Germinal center (tissue), 1 donor: Measurements from ENCODE around the gene MARF1.
A peak's percentile ranks its signal among the peaks of the same experiment; 100 is the strongest.
"Not testable (repeated sequence)": the region's sequence is repeated elsewhere in the genome, so short reads cannot be mapped to it uniquely, and the experiment has no call there.

Experiments
- DNase-seq: peaks from one replicate; pipeline ENCODE4 v3.0.0; 2012; ENCODE audit warnings: mixed read lengths, low spot score

Gene MARF1, protein sequence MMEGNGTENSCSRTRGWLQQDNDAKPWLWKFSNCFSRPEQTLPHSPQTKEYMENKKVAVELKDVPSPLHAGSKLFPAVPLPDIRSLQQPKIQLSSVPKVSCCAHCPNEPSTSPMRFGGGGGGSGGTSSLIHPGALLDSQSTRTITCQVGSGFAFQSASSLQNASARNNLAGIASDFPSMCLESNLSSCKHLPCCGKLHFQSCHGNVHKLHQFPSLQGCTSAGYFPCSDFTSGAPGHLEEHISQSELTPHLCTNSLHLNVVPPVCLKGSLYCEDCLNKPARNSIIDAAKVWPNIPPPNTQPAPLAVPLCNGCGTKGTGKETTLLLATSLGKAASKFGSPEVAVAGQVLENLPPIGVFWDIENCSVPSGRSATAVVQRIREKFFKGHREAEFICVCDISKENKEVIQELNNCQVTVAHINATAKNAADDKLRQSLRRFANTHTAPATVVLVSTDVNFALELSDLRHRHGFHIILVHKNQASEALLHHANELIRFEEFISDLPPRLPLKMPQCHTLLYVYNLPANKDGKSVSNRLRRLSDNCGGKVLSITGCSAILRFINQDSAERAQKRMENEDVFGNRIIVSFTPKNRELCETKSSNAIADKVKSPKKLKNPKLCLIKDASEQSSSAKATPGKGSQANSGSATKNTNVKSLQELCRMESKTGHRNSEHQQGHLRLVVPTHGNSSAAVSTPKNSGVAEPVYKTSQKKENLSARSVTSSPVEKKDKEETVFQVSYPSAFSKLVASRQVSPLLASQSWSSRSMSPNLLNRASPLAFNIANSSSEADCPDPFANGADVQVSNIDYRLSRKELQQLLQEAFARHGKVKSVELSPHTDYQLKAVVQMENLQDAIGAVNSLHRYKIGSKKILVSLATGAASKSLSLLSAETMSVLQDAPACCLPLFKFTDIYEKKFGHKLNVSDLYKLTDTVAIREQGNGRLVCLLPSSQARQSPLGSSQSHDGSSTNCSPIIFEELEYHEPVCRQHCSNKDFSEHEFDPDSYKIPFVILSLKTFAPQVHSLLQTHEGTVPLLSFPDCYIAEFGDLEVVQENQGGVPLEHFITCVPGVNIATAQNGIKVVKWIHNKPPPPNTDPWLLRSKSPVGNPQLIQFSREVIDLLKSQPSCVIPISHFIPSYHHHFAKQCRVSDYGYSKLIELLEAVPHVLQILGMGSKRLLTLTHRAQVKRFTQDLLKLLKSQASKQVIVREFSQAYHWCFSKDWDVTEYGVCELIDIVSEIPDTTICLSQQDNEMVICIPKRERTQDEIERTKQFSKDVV (N-terminal part only)

DNA sequence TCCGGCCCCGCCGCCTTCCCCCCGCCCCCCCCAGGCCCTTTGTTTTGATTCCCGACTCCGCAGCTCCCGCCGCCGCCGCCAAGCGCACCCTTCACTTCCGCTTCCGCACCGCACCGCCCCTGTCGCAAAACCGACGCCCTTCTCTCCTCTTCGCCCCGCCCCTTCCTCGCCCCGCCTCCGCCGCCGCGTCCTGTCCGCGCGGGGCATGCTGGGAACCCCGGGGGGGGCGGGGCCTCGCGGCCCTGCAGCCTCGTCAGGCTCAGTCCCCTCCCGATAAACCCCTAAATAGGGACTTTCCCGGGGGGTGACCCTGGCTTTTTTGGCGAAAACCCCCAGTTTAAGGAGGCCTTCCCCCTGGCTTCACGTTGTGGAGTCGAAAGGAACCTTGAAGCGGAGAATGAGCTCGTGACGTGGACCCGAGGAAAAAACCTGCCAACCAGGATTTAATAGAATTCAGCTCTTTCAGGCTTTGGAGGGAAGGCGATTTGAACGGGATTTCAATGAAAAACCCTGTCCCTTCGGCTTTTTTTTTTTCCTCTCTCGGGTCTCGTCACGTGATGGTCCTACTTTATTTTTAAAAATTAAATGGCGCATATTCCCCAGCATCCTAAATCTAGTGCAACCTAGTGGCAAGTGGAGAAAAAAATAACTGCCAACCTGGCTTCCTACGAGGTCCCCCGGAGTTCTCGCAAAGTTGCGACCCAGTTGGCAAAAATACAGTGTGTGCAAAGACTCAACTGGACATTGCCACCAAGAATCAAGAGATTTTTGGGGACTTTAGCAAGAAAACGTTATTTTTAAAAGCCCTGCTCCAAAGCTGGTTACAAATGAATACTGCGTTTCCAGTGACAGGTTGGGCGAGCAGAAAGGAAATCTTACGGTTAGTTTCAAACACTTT is at the start of gene MARF1:
Gene MARF1, minus strand, starts transcription at position 107 of the 898 bp plus-strand sequence. CDS start 3,921 bp downstream, outside the sequence.
- peak; percentile 87 for DNase-seq

DNA sequence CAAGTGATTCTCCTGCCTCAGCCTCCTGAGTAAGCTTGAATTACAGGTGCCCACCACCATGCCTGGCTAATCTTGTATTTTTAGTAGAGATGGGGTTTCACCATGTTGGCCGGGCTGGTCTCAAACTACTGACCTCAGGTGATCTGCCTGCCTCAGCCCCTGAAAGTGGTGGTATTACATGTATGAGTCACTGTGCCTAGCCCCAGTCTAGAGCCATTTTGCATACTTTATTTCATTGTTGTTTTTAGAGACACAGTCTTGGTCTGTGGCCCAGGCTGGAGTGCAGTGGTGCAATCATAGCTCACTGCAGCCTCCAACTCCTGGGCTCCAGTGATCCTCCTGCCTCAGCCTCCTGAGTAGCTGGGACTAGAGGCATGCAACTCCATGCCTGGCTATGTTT is 49.6 kb upstream of the MARF1 start:
- not testable (repeated sequence) for DNase-seq

DNA sequence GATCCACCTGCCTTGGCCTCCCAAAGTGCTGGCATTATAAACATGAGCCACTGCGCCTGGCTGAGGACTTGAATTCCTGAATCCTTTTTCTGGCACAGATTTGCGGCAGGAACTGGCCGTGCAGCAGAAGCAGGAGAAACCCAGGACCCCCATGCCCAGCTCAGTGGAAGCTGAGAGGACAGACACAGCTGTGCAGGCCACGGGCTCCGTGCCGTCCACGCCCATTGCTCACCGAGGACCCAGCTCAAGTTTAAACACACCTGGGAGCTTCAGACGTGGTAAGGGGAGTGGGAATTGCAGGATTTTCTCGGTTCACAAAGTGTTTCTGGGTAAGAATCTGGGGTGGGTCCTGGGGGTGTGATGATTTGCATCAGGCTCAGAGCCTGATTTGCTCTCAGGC is 48.1 kb upstream of the MARF1 start:
- no peak for DNase-seq

DNA sequence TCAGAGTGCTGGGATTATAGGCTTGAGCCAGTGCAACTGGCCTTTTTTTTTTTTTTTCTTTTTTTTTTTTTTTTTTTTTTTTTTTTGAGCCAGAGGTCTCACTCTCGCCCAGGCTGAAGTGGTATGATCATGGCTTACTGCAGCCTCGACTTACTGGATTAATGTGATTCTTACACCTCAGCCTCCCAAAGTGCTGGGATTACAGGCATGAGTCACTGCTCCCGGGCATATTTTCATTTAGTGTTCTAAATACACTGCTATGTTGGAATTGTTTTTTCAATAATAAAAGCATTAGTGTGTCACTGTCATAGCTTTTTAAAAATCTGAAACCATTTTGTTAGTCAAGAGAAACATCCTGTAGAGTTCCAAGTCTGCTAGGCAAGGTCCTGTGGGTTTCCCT is 47.3 kb upstream of the MARF1 start:
- no peak for DNase-seq

DNA sequence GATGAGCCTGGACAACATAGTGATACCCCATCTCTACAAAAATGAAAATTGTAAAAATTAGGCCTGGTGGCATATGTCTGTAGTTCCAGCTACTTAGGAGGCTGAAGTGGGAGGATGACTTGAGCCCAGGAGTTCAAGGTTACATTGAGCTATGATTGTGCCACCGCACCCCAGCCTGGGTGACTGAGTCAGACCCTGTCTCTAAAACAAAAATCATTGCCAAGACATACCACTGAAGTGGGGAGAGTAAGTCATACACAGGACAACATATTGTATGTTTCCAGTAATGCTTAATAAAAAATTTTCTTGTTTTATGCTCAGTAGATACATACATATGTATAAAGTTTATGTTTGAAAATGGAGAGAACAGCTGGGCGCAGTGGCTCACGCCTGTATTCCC is 46.3 kb upstream of the MARF1 start:
- no peak for DNase-seq

DNA sequence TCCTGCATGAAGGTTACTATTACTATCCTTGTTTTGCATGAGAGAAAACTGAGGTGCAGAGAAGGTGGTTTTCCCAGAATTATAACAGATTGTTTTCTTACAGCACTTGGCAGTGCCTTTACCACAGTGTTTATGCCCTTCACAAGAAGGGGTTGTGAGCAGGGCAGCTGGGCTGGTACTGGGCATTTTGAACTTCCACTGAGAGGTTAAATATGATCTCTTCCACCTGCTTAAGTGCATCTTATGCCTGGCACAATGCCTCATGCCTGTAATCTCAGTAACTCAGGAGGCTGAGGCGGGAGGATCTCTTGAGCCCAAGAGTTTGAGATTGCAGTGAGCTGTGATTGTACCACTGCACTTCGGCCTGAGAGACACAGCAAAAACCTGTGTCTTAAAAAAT is 43.3 kb upstream of the MARF1 start:
- no peak for DNase-seq

DNA sequence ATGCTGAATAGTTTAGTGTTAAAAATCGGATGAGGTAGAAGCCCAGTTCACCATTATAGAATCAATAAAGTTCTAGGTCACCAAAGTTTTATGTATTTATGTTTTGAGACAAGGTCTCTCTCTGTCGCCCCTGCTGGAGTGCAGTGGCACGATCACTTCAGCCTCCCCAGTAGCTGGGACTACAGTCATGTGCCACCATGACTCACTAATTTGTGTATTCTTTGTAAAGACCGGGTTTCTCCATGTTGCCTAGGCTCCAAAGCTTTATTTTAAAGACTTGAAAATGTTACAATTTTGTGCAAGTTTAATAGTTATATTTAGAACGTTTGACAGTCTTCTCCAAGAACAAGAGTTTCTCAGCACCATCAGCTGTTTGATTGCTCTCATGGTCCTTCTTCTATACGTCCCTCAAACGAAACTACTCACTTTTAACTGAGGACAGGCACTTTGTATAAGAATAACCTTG is 39.2 kb upstream of the MARF1 start:
- DNase-seq: no peak

DNA sequence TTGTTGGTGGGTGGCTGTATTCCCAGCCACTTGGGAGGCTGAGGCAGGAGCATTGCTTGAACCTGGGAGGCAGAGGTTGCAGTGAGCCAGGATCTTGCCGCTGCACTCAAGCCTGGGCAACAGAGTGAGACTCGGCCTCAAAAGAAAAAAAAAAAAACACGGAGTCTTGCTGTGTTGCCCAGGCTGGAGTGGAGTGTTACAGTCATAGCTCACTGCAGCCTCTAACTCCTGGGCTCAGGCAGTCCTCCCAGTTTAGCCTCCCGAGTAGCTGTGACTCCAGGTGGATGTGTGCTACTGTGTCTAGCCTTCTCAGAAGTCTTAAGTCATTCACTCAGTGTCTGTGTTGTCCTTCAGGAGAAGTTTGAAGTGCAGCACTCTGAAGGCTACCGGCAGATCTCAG is 34.5 kb upstream of the MARF1 start:
- no peak for DNase-seq

DNA sequence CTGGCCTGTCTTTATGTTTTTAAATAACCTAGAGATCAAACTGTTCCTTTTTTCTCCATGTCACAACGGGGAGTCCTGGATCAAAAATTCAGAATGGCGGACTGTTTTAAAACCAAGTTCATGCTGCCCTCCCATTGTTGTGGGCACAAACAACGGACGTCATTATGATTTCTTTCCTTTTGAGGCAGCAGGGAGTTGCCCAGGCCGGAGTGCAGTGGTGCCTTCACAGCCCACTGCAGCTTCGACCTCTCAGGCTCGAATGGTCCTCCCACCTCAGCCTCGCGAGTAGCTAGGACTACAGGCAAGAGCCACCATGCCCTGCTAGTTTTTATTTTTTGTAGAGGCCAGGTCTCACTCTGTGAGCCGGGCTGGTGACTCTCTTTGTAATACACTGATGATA is 33.6 kb upstream of the MARF1 start:
- DNase-seq: no peak

DNA sequence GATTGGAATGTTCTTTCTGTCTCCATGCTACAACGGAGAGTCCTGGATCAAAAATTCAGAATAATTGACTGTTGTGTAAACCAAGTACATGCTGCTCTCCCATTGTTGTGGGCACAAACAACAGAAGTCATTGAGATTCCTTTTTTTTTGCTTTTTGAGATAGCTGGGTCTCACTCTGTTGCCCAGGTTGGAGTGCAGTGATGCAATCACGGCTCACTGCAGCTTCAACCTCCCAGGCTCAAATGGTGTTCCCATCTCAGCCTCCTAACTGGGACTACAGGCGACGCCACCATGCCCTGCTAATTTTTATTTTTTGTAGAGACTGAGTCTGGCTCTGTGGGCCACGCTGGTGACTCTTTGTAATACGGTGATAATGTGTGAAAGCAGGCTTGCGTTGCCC is 31.6 kb upstream of the MARF1 start:
- no peak for DNase-seq

DNA sequence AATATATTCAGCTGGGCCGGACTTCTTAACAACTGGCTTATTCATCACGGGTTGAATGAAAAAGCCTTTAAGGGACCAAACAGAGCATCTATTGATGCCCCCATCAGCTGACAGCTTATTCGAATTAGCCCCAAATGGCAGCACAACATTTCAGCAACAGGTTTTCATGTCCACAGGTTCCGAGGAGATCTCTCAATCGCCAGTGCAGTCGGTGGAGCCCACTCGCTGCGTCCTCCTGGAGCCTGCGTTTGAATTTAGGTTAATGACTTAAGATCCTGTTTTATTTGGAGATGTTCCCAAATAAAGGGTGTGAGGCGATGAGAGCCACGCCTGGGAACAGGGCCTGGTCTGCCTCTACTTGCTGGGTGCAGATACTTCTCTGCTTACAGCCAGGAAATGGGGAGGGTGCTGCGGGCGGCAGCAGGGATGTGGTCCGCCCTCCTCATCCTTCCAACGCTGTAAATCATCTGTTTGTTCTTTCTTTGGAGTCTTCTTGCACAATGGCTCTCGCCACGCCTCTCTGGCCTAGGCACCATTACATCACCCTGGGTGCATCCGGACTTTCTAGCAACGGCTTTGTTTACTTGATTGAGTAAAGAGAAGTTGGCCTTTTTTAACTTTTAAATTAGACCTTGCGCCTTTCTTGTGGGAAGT is 29.7 kb upstream of the MARF1 start:
- DNase-seq: peak; percentile 30

DNA sequence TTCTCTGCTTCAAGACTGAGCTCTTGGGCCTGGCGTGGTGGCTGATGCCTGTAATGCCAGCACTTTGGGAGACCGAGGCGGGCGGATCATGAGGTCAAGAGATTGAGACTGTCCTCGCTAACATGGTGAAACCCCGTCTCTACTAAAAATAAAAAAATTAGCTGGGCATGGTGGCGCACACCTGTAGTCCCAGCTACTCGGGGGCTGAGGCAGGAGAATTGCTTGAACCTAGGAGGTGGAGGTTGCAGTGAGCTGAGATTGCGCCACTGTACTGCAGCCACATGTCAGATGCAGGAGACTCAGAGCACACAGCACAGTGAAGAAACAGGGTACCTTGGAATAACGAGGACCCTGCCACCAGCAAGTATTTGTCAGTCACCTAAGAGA is 29.2 kb upstream of the MARF1 start:
- not testable (repeated sequence) for DNase-seq

DNA sequence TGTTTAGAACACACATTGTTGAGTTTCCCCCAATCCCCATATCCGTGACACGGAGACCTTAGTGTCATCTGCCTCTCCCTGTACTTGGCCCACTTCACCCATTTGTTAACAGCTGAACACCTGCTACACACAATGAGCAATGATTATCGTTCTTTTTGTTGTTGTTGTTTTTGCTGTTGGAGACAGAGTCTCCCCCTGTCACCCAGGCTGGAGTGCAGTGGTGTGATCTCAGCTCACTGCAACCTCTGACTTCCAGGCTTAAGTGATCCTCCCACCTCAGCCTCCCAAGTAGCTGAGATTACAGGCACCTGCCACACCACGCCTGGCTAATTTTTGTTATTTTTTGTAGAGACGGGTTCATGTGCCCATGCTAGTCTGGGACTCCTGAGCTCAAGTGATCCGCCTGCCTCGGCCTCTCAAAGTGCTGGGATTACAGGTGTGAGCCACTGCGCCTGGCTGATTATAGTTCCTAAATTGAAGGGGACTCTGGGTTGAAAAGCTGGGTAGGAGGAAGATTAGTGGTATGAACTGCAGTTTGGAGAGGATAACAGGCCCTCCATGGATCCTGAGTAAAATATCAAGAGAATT is 28.7 kb upstream of the MARF1 start:
- DNase-seq: no peak

DNA sequence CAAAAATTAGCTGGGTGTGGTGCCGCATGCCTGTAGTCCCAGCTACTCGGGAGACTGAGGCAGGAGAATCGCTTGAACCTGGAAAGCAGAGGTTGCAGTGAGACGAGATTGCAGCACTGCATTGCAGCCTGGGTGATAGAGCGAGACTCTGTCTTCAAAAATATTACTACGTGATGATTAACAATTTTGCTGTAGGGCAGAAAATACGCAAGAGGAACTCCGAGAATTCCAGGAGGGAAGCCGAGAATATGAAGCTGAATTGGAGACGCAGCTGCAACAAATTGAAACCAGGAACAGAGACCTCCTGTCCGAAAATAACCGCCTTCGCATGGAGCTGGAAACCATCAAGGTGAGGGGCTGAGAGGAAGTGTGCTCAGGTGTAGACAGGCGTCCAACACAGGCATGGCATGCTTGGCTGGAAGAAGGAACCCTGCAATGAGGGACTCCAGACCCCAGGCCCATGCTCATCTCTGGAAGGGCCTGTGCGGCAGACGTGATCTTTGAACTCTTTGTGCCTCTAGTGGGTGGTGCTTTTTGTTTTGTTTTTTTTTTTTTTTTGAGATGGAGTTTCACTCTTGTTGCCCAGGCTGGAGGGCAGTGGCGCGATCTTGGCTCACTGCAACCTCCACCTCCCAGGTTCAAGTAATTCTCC is 24.3 kb upstream of the MARF1 start:
- no peak for DNase-seq

DNA sequence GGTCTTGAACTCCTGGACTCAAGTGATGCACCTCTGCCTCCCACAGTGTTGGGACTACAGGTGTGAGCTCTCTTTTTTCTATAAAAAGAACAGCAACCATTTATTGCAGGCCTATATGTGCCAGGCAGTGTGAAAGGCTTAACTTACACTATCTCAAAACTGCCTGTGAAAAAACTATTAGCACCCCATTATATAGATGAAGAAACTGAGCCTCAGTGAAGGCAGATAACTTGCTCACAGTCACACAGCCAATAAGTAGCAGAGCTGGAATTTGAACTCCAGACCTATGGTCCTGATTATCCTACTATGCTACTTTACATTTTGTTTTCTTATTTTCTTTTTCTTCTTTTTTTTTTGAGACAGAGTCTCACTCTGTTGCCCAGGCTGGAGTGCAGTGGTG is 22.2 kb upstream of the MARF1 start:
- DNase-seq: no peak

DNA sequence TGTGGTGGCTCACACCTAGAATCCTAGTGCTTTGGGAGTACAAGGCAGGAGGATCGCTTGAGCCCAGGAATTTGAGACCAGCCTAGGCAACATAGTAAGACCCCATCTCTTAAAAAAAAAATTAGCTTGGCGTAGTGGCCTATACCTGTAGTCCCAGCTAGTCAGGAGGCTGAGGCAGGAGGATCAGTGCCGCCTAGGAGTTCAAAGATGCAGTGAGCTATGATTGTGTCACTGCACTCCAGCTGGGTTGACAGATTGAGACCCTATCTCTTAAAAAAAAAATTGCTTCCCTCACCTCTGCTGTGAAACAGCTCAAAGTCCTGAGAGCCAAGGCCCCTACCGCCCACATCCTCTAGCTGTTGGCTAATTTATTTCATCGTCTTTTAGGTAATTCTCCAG is 17.2 kb upstream of the MARF1 start:
- no peak for DNase-seq

DNA sequence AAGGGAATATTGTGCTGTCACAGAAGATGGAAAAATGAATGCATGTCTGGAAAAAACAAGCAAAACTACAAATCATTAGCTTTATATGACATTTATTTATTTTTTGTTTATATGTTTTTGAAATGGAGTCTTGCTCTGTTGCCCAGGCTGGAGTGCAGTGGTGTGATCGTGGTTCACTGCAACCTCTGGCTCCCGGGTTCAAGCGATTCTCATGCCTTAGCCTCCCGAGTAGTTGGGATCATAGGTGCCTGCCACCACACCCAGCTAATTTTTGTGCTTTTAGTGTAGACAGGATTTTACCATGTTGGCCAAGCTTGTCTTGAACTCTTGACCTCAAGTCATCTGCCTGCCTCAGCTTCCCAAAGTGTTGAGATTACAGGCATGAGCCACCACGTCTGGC is 15.6 kb upstream of the MARF1 start:
- DNase-seq: no peak

DNA sequence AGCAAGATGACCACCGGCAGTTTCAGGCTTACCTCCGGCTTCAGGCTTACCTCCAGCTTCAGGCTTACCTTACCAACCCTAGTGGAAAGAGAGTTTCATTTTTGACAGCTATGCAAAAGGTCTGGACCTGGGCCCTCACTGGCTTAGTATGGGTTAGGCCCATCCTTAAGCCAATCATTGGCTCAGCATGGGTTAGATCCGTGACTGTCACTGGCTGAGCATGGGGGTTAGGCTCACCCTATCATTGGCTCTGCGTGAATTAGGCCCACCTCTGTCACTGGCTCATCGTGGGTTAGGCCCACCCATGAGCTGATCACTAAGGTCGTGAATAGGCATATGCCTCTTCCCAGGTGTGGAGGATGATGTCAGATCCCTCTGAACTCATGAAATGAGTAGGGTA is 15.2 kb upstream of the MARF1 start:
- no peak for DNase-seq

DNA sequence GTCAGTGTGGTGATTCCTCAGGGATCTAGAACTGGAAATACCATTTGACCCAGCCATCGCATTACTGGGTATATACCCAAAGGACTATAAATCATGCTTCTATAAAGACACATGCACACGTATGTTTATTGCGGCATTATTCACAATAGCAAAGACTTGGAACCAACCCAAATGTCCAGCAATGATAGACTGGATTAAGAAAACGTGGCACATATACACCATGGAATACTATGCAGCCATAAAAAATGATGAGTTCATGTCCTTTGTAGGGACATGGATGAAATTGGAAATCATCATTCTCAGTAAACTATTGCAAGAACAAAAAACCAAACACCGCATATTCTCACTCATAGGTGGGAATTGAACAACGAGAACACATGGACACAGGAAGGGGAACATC is 12.6 kb upstream of the MARF1 start:
- not testable (repeated sequence) for DNase-seq

DNA sequence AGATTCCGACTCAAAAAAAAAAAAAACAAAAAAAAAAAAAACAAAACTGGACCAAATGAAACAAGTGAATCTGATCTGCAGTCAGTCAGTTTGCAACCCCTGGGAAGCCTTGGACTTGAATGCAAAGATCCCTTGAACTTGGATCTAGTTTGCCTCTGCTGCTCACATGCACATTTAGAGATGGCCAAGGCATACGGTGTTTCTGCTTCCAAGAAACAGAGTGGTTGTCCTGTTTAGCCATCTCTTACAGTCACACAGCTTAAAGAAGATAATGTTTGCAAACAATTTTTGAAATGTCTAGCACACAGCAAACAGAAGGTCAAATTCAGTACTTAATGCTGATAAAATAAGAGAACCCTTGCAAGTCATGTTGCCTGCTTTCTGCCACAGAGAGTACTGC is 11.6 kb upstream of the MARF1 start:
- DNase-seq: no peak
